Activated CD4-positive, CD25-positive, alpha-beta regulatory T cell treated with anti-CD3 and anti-CD28 coated beads, Interleukin-2, amount 50 U/mL, for 16 hours (primary cell): Measurements from ENCODE around the gene KCNJ18.
"Not testable (repeated sequence)": the region's sequence is repeated elsewhere in the genome, so short reads cannot be mapped to it uniquely, and the experiment has no call there.

Experiments used
- DNase-seq: peaks from one replicate; pipeline ENCODE4 v3.0.0-alpha.2; 2020; ENCODE audit warnings: low read depth, low spot score

KCNJ18 gene

GRCh38 chr17:21685061-21685795, 7.1 kb upstream of the KCNJ18 start:
- DNase-seq = not testable (repeated sequence)

- no peak for DNase-seq
Observed at GRCh38 chr17:21686165-21687015, 5.9 kb upstream of the KCNJ18 start.

- no peak for DNase-seq
Observed at GRCh38 chr17:21687136-21687953, 5.0 kb upstream of the KCNJ18 start.

GRCh38 chr17:21688293-21688949, 3.9 kb upstream of the KCNJ18 start:
- DNase-seq = no peak

GRCh38 chr17:21689604-21690003, 2.7 kb upstream of the KCNJ18 start:
- DNase-seq = no peak

GRCh38 chr17:21690811-21691210, 1.5 kb upstream of the KCNJ18 start:
- not testable (repeated sequence) for DNase-seq

GRCh38 chr17:21691481-21691880, 842 bp upstream of the KCNJ18 start:
- not testable (repeated sequence) for DNase-seq

GRCh38 chr17:21692704-21693065, 362 bp downstream of the KCNJ18 start:
- DNase-seq = not testable (repeated sequence)

- DNase-seq = not testable (repeated sequence)
Observed at GRCh38 chr17:21693391-21693796, 1.1 kb downstream of the KCNJ18 start.

- DNase-seq = not testable (repeated sequence)
Observed at GRCh38 chr17:21693937-21694336, 1.6 kb downstream of the KCNJ18 start.

- DNase-seq = not testable (repeated sequence)
Observed at GRCh38 chr17:21696227-21696626, 3.9 kb downstream of the KCNJ18 start.

- DNase-seq = not testable (repeated sequence)
Observed at GRCh38 chr17:21696842-21697507, 4.7 kb downstream of the KCNJ18 start.

GRCh38 chr17:21697508-21697860, 5.2 kb downstream of the KCNJ18 start:
- not testable (repeated sequence) for DNase-seq

GRCh38 chr17:21698437-21699075, 6.2 kb downstream of the KCNJ18 start:
- not testable (repeated sequence) for DNase-seq

GRCh38 chr17:21699124-21699523, 6.8 kb downstream of the KCNJ18 start:
- DNase-seq = not testable (repeated sequence)

- DNase-seq = not testable (repeated sequence)
Observed at GRCh38 chr17:21699573-21700236, 7.4 kb downstream of the KCNJ18 start.

- DNase-seq = not testable (repeated sequence)
Observed at GRCh38 chr17:21701090-21701489, 8.8 kb downstream of the KCNJ18 start.

- not testable (repeated sequence) for DNase-seq
Observed at GRCh38 chr17:21702029-21702428, 9.7 kb downstream of the KCNJ18 start.

GRCh38 chr17:21702521-21702920, 10.2 kb downstream of the KCNJ18 start:
- DNase-seq = not testable (repeated sequence)
